Astrocyte (in vitro differentiated cells and primary cell): ENCODE measurements around the gene SEPTIN1.
"Not testable (repeated sequence)": the region's sequence is repeated elsewhere in the genome, so short reads cannot be mapped to it uniquely, and the experiment has no call there.

Experiments used
- EZH2 ChIP-seq: IDR thresholded peaks from 2 replicates; pipeline ENCODE4 v1.6.1; 2012; ENCODE audit warnings: mild to moderate bottlenecking, low read length, inconsistent platforms; ENCODE audit not compliant: insufficient read depth
- TF ChIP-seq, protein P1 (sequence below): IDR thresholded peaks from 2 replicates; pipeline ENCODE4 v1.5.1; 2011; ENCODE audit warnings: low read depth, mild to moderate bottlenecking, inconsistent platforms, low read length, moderate library complexity; ENCODE audit not compliant: insufficient read depth

DNA sequence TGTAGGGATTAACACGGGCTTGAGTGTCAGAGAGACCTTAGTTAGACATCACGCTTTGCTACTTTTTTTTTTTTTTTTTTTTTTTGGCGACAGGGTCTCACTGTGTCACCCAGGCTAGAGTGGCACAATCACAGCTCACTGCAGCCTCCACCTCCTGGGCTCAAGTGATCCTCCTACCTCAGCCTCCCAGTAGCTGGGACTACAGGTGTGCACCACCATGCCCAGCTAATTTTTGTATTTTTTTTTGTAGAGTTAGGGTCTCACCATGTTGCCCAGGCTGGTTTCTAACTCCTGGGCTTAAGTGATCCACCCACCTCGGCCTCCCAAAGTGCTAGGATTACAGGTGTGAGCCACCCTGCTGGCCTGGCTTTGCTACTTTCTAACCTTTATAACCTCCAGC lies 14.3 kb upstream of the SEPTIN1 start:
- TF ChIP-seq, protein P1, sequence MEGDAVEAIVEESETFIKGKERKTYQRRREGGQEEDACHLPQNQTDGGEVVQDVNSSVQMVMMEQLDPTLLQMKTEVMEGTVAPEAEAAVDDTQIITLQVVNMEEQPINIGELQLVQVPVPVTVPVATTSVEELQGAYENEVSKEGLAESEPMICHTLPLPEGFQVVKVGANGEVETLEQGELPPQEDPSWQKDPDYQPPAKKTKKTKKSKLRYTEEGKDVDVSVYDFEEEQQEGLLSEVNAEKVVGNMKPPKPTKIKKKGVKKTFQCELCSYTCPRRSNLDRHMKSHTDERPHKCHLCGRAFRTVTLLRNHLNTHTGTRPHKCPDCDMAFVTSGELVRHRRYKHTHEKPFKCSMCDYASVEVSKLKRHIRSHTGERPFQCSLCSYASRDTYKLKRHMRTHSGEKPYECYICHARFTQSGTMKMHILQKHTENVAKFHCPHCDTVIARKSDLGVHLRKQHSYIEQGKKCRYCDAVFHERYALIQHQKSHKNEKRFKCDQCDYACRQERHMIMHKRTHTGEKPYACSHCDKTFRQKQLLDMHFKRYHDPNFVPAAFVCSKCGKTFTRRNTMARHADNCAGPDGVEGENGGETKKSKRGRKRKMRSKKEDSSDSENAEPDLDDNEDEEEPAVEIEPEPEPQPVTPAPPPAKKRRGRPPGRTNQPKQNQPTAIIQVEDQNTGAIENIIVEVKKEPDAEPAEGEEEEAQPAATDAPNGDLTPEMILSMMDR = not testable (repeated sequence)
- TF ChIP-seq EZH2 = not testable (repeated sequence)
